Esophagus squamous epithelium (tissue), 4 donors: ENCODE measurements around the gene WDR87.

ENCODE experiments used
- POLR2A ChIP-seq, 4 donors: fragments of 450-650 bp; IDR thresholded peaks; one replicate each; pipeline ENCODE4 v1.6.1; 2017; ENCODE audit warnings: antibody characterized with exemption in 4 of 4, mild to moderate bottlenecking in 4 of 4, moderate library complexity in 3 of 4
- TF ChIP-seq, protein P1 (sequence below), 6 experiments: fragments of 450-650 bp in 4 of 6; fragments of 200-600 bp in 2 of 6; sonication (generic) in 2 of 6; IDR thresholded peaks; one replicate each; pipeline ENCODE4 v1.5.1; 2016 to 2019; ENCODE audit warnings: antibody characterized with exemption in 6 of 6, mild to moderate bottlenecking in 4 of 6, moderate library complexity in 4 of 6

DNA sequence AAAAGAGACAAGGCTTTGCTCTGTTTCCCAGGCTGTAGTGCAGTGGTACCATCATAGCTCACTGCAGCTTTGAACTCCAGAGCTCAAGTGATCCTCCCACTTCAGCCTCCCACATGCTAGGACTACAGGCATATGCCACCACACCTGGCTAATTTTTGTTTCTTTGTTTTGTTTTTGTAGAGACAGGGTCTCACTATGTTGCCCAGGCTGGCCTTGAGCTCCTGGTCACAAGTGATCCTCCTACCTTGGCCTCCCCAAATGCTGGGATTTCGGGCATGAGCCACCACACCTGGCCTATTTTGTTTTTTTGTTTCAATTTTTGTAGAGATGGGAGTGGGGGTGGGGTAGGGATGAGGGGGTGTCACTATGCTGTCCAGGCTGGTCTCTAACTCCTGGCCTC lies 6.9 kb downstream of the WDR87 start:
- TF ChIP-seq, protein P1, sequence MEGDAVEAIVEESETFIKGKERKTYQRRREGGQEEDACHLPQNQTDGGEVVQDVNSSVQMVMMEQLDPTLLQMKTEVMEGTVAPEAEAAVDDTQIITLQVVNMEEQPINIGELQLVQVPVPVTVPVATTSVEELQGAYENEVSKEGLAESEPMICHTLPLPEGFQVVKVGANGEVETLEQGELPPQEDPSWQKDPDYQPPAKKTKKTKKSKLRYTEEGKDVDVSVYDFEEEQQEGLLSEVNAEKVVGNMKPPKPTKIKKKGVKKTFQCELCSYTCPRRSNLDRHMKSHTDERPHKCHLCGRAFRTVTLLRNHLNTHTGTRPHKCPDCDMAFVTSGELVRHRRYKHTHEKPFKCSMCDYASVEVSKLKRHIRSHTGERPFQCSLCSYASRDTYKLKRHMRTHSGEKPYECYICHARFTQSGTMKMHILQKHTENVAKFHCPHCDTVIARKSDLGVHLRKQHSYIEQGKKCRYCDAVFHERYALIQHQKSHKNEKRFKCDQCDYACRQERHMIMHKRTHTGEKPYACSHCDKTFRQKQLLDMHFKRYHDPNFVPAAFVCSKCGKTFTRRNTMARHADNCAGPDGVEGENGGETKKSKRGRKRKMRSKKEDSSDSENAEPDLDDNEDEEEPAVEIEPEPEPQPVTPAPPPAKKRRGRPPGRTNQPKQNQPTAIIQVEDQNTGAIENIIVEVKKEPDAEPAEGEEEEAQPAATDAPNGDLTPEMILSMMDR (IDR thresholded peaks at IDR 0.05), result no peak
- TF ChIP-seq POLR2A (IDR thresholded peaks at IDR 0.05), result no peak
